HEK293 (cell line): ENCODE data around the gene DPYSL3.
"Not testable (repeated sequence)": the region's sequence is repeated elsewhere in the genome, so short reads cannot be mapped to it uniquely, and the experiment has no call there.

Experiments
- CTCF ChIA-PET: fragments of 350-600 bp; formaldehyde crosslinking; extraction: SDS; loops from one replicate; lab custom pipeline; 2021; ENCODE audit warnings: antibody characterized with exemption; lab: Yijun Ruan, JAX
- POLR2A ChIA-PET: fragments of 300-600 bp; formaldehyde crosslinking; extraction: SDS; loops from one replicate; lab custom pipeline; 2020; ENCODE audit warnings: antibody characterized with exemption, inconsistent platforms; lab: Yijun Ruan, JAX
- H3K27ac ChIP-seq: fragments of 200-500 bp; sonication (Bioruptor generic); 2 replicates; pipeline ENCODE4 v1.5.1; 2014; ENCODE audit warnings: low read depth, low read length, control low read depth, inconsistent platforms; ENCODE audit errors: extremely low read depth
- H3K36me3 ChIP-seq, 2 experiments: fragments of 200-500 bp in 1 of 2; sonication (Bioruptor generic) in 1 of 2; 1 replicate in 1 of 2; 2 replicates in 1 of 2; pipeline ENCODE4 v1.5.1; 2014 to 2017; ENCODE audit warnings: inconsistent platforms in 2 of 2, low read length in 2 of 2; ENCODE audit not compliant: control insufficient read depth in 2 of 2, insufficient read depth in 1 of 2
- H3K4me1 ChIP-seq: fragments of 200-500 bp; sonication (Bioruptor generic); 2 replicates; pipeline ENCODE4 v1.5.1; 2014; ENCODE audit warnings: mild to moderate bottlenecking, low read length, inconsistent platforms; ENCODE audit not compliant: control insufficient read depth, insufficient read depth
- H3K4me3 ChIP-seq: 2 replicates; pipeline ENCODE4 v1.5.1; 2011; ENCODE audit warnings: low read depth, mild to moderate bottlenecking, control low read depth, low read length, moderate library complexity
- H3K9me3 ChIP-seq: fragments of 200-500 bp; sonication (Bioruptor generic); 2 replicates; pipeline ENCODE4 v1.5.1; 2014; ENCODE audit warnings: low read depth, low read length, inconsistent platforms; ENCODE audit not compliant: control insufficient read depth, insufficient read depth
- FEZF1 ChIP-seq: fragments of 450-650 bp; formaldehyde crosslinking; IDR thresholded peaks from 2 replicates; pipeline ENCODE4 v1.5.1; 2016; ENCODE audit warnings: missing biosample characterization, missing genetic modification characterization
- HOXD13 ChIP-seq: sonication (generic); formaldehyde crosslinking; IDR thresholded peaks from 2 replicates; pipeline ENCODE4 v1.8.0; 2022; ENCODE audit warnings: missing genetic modification reagents, borderline replicate concordance
- SP3 ChIP-seq: fragments of 450-650 bp; formaldehyde crosslinking; IDR thresholded peaks from 2 replicates; pipeline ENCODE4 v1.5.1; 2016; ENCODE audit warnings: missing biosample characterization, missing genetic modification characterization
- WT1 ChIP-seq: fragments of 450-650 bp; formaldehyde crosslinking; IDR thresholded peaks from 2 replicates; pipeline ENCODE4 v1.5.1; 2016; ENCODE audit warnings: missing biosample characterization, missing genetic modification characterization
- YY2 ChIP-seq: fragments of 450-650 bp; formaldehyde crosslinking; IDR thresholded peaks from 2 replicates; pipeline ENCODE4 v1.5.1; 2016; ENCODE audit warnings: missing biosample characterization, missing genetic modification characterization
- ZBTB26 ChIP-seq: fragments of 450-650 bp; formaldehyde crosslinking; optimal IDR thresholded peaks from 2 replicates; pipeline ENCODE3; 2016; ENCODE audit warnings: missing biosample characterization, mild to moderate bottlenecking, missing genetic modification characterization
- ZBTB6 ChIP-seq: fragments of 450-650 bp; formaldehyde crosslinking; IDR thresholded peaks from 2 replicates; pipeline ENCODE4 v1.5.1; 2017; ENCODE audit warnings: missing biosample characterization, missing genetic modification characterization
- ZFP41 ChIP-seq: fragments of 450-650 bp; formaldehyde crosslinking; IDR thresholded peaks from 2 replicates; pipeline ENCODE4 v1.5.1; 2016; ENCODE audit warnings: missing biosample characterization, missing genetic modification characterization, borderline replicate concordance
- ZNF112 ChIP-seq: fragments of 450-650 bp; formaldehyde crosslinking; IDR thresholded peaks from 2 replicates; pipeline ENCODE4 v1.5.0; 2017; ENCODE audit warnings: missing biosample characterization, missing genetic modification characterization
- ZNF175 ChIP-seq: fragments of 450-650 bp; formaldehyde crosslinking; IDR thresholded peaks from 2 replicates; pipeline ENCODE4 v1.5.1; 2016; ENCODE audit warnings: missing biosample characterization, missing genetic modification characterization
- ZNF214 ChIP-seq: fragments of 450-650 bp; formaldehyde crosslinking; IDR thresholded peaks from 2 replicates; pipeline ENCODE4 v1.5.1; 2017; ENCODE audit warnings: missing biosample characterization, mild to moderate bottlenecking, missing genetic modification characterization, borderline replicate concordance
- ZNF221 ChIP-seq: fragments of 450-650 bp; formaldehyde crosslinking; IDR thresholded peaks from 2 replicates; pipeline ENCODE4 v1.5.1; 2017; ENCODE audit warnings: missing biosample characterization, missing genetic modification characterization, borderline replicate concordance
- ZNF350 ChIP-seq: fragments of 450-650 bp; formaldehyde crosslinking; IDR thresholded peaks from 2 replicates; pipeline ENCODE4 v1.5.0; 2017; ENCODE audit warnings: missing biosample characterization, mild to moderate bottlenecking, missing genetic modification characterization
- ZNF366 ChIP-seq: fragments of 450-650 bp; formaldehyde crosslinking; conservative IDR thresholded peaks from 2 replicates; pipeline ENCODE4 v1.5.1; 2016; ENCODE audit warnings: missing biosample characterization, missing genetic modification characterization
- ZNF404 ChIP-seq: fragments of 450-650 bp; formaldehyde crosslinking; IDR thresholded peaks from 2 replicates; pipeline ENCODE4 v1.5.1; 2017; ENCODE audit warnings: missing biosample characterization, missing genetic modification characterization
- ZNF449 ChIP-seq: fragments of 450-650 bp; formaldehyde crosslinking; IDR thresholded peaks from 2 replicates; pipeline ENCODE4 v1.5.1; 2017; ENCODE audit warnings: missing biosample characterization, mild to moderate bottlenecking, missing genetic modification characterization, moderate library complexity
- ZNF473 ChIP-seq: fragments of 450-650 bp; formaldehyde crosslinking; IDR thresholded peaks from 2 replicates; pipeline ENCODE4 v1.5.1; 2017; ENCODE audit warnings: missing biosample characterization, missing genetic modification characterization
- ZNF488 ChIP-seq: fragments of 450-650 bp; formaldehyde crosslinking; IDR thresholded peaks from 2 replicates; pipeline ENCODE4 v1.5.1; 2016; ENCODE audit warnings: missing biosample characterization, missing genetic modification characterization
- ZNF560 ChIP-seq: fragments of 450-650 bp; formaldehyde crosslinking; IDR thresholded peaks from 2 replicates; pipeline ENCODE4 v1.5.1; 2017; ENCODE audit warnings: missing biosample characterization, missing genetic modification characterization, borderline replicate concordance
- ZNF596 ChIP-seq: fragments of 450-650 bp; IDR thresholded peaks from 2 replicates; pipeline ENCODE4 v1.5.0; 2018; ENCODE audit warnings: missing biosample characterization, mild to moderate bottlenecking, missing genetic modification characterization, moderate library complexity
- ZNF692 ChIP-seq: fragments of 450-650 bp; formaldehyde crosslinking; IDR thresholded peaks from 2 replicates; pipeline ENCODE4 v1.5.1; 2016; ENCODE audit warnings: missing biosample characterization, missing genetic modification characterization
- ZNF768 ChIP-seq: fragments of 450-650 bp; formaldehyde crosslinking; IDR thresholded peaks from 2 replicates; pipeline ENCODE4 v1.5.1; 2018; ENCODE audit warnings: missing biosample characterization, mild to moderate bottlenecking, missing genetic modification characterization
- ZNF792 ChIP-seq: fragments of 450-650 bp; formaldehyde crosslinking; IDR thresholded peaks from 2 replicates; pipeline ENCODE4 v1.5.1; 2016; ENCODE audit warnings: missing biosample characterization, missing genetic modification characterization
- ZSCAN4 ChIP-seq: fragments of 450-650 bp; formaldehyde crosslinking; IDR thresholded peaks from 2 replicates; pipeline ENCODE4 v1.5.1; 2017; ENCODE audit warnings: missing biosample characterization, missing genetic modification characterization

Gene DPYSL3

GRCh38 chr5:147555176-147555575 is 45.3 kb upstream of the DPYSL3 start (continued):
- TF ChIP-seq ZNF488: no peak

GRCh38 chr5:147554261-147554817 is 44.5 kb upstream of the DPYSL3 start:
- Histone ChIP-seq H3K4me3 (no peak overlapping the region), H3K4me1 (no peaks in the 10 kb centered on the region), H3K9me3 (no peaks in the 10 kb centered on the region), H3K36me3 (no peaks in the 10 kb centered on the region), H3K27ac (no peak overlapping the region)
- ChIA-PET CTCF (interaction anchor here (0.7 to 1.0 kb wide), 3 partner anchors 8 to 337 kb away, joined by 3 read pairs; no protein-coding TSS in a partner anchor), POLR2A (no interaction called here)
- TF ChIP-seq ZNF366 (tag by site-specific recombination): no peak
- TF ChIP-seq ZNF692 (tag by site-specific recombination): no peak
- no peak for TF ChIP-seq ZFP41 (tag by site-specific recombination)
- no peak for TF ChIP-seq SP3
- no peak for TF ChIP-seq HOXD13 (CRISPR knock-in tag)
- TF ChIP-seq ZNF112 (tag by site-specific recombination): no peak
- TF ChIP-seq ZNF560: no peak
- no peak for TF ChIP-seq YY2 (tag by site-specific recombination)
- no peak for TF ChIP-seq ZNF404 (tag by site-specific recombination)
- no peak for TF ChIP-seq ZNF473 (tag by site-specific recombination)
- no peak for TF ChIP-seq FEZF1
- no peak for TF ChIP-seq ZNF214 (tag by site-specific recombination)
- no peak for TF ChIP-seq ZBTB6 (tag by site-specific recombination)
- TF ChIP-seq WT1 (tag by site-specific recombination): no peak
- TF ChIP-seq ZBTB26 (tag by site-specific recombination): no peak

GRCh38 chr5:147553817-147554216 is 43.9 kb upstream of the DPYSL3 start:
- not testable (repeated sequence) for H3K4me3 ChIP-seq

GRCh38 chr5:147552897-147553296 is 43.0 kb upstream of the DPYSL3 start:
- Histone ChIP-seq H3K27ac (no peak overlapping the region), H3K4me3 (no peak overlapping the region), H3K9me3 (no peaks in the 10 kb centered on the region), H3K36me3 (no peaks in the 10 kb centered on the region), H3K4me1 (no peaks in the 10 kb centered on the region)
- CTCF ChIA-PET: no interaction called here
- POLR2A ChIA-PET: no interaction called here
- TF ChIP-seq ZNF350 (tag by site-specific recombination): no peak
- TF ChIP-seq WT1 (tag by site-specific recombination): no peak
- no peak for TF ChIP-seq ZNF792 (tag by site-specific recombination)
- TF ChIP-seq ZNF596 (tag by site-specific recombination): no peak
- TF ChIP-seq ZSCAN4 (tag by site-specific recombination): no peak
- no peak for TF ChIP-seq ZNF221 (tag by site-specific recombination)
- no peak for TF ChIP-seq ZNF175 (tag by site-specific recombination)
- no peak for TF ChIP-seq ZNF768 (tag by site-specific recombination)
- no peak for TF ChIP-seq ZNF449 (tag by site-specific recombination)

More at GRCh38 chr5:147553817-147554216, 43.9 kb upstream of the DPYSL3 start:
- H3K9me3 ChIP-seq, POLR2A ChIA-PET, H3K27ac ChIP-seq, H3K4me1 ChIP-seq, H3K36me3 ChIP-seq: not testable (repeated sequence)
- CTCF ChIA-PET: interaction anchor here (0.7 kb wide), 2 partner anchors 330 to 336 kb away, joined by 3 read pairs; no protein-coding TSS in a partner anchor
